Activated CD4-positive, alpha-beta memory T cell treated with anti-CD3 and anti-CD28 coated beads, Interleukin-2, amount 10 ng/mL, durations not matched to agents 7 days and 5 days (primary cell): ENCODE results near the gene ZMAT5. TPM values are rescaled to one million over a fixed set of nuclear protein-coding genes. Genes with fewer than 3 reads are reported as not detected.
A peak's percentile ranks its signal among the peaks of the same experiment; 100 is the strongest.

Experiments used
- CTCF ChIA-PET: fragments of 350-600 bp; sonication (Branson Sonifier 250); formaldehyde crosslinking; loops from one replicate; lab custom pipeline; 2021; ENCODE audit warnings: antibody characterized with exemption, inconsistent platforms; lab: Charles Lee
- POLR2A ChIA-PET: fragments of 350-600 bp; sonication (Branson Sonifier 250); formaldehyde crosslinking; loops from one replicate; lab custom pipeline; 2021; ENCODE audit warnings: antibody characterized with exemption; lab: Charles Lee
- DNase-seq: peaks from one replicate; pipeline ENCODE4 v3.0.0-alpha.2; 2020
- H3K27ac Mint-ChIP-seq: one replicate; pipeline ENCODE4 v1.8.0; 2021; ENCODE audit warnings: mild to moderate bottlenecking, mixed read lengths
- H3K27me3 Mint-ChIP-seq: one replicate; pipeline ENCODE4 v1.8.0; 2021; ENCODE audit warnings: mixed read lengths
- H3K36me3 Mint-ChIP-seq: one replicate; pipeline ENCODE4 v1.8.0; 2021; ENCODE audit warnings: low read depth, mixed read lengths
- H3K4me1 Mint-ChIP-seq: one replicate; pipeline ENCODE4 v1.8.0; 2021; ENCODE audit warnings: mixed read lengths
- H3K4me3 Mint-ChIP-seq: one replicate; pipeline ENCODE4 v1.8.0; 2021; ENCODE audit warnings: mild to moderate bottlenecking, mixed read lengths
- H3K9me3 Mint-ChIP-seq: one replicate; pipeline ENCODE4 v1.8.0; 2021; ENCODE audit warnings: mixed read lengths
- total RNA-seq, 2 experiments: library from RNA; stranded (reverse); gene quantifications; one replicate each; pipeline ENCODE4 v1.2.3, GENCODE V29; 2021

ZMAT5 gene
- total RNA-seq, 2 experiments from 2014 or later = 23.1 to 26.4 TPM

- ChIA-PET CTCF (no interaction called here), POLR2A (no interaction called here)
- Mint-ChIP-seq H3K36me3 (no peaks in the 10 kb centered on the region), H3K4me1 (no peaks in the 10 kb centered on the region), H3K27me3 (no peaks in the 10 kb centered on the region), H3K4me3 (no peak overlapping the region), H3K9me3 (no peaks in the 10 kb centered on the region), H3K27ac (no peak overlapping the region)
- no peak for DNase-seq
Observed at GRCh38 chr22:29729161-29729560, 37.6 kb downstream of the ZMAT5 start.

DNA sequence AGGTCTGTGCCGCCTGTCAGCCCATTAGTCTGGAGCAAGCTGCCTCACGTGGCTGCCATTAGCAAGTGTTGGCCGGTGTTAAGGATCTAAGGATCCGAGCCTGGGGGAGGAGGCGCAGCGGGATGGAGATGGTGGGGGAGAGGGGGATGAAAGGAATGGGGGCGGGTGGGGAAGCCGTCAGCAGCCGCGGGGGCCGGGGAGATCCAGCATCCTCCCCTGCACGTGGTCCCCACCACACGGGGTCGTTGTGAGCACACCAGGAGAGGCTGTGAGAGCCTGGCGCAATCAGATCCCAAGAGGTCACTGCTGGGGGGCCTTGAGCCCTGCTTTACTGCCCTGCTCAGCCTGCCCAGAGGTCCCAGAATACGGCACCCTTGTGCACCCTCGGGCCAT, 39.7 kb downstream of the ZMAT5 start:
- Mint-ChIP-seq H3K9me3 (no peaks in the 10 kb centered on the region), H3K27ac (no peak overlapping the region), H3K4me1 (no peaks in the 10 kb centered on the region), H3K27me3 (peaks cover 2% of the 10 kb centered on the region), H3K4me3 (no peak overlapping the region), H3K36me3 (no peaks in the 10 kb centered on the region)
- POLR2A ChIA-PET = no interaction called here
- peak; percentile 32 for DNase-seq
- CTCF ChIA-PET = interaction anchor here (1.0 kb wide), 1 partner anchor 278 kb away, joined by 4 read pairs; no protein-coding TSS in a partner anchor

DNA sequence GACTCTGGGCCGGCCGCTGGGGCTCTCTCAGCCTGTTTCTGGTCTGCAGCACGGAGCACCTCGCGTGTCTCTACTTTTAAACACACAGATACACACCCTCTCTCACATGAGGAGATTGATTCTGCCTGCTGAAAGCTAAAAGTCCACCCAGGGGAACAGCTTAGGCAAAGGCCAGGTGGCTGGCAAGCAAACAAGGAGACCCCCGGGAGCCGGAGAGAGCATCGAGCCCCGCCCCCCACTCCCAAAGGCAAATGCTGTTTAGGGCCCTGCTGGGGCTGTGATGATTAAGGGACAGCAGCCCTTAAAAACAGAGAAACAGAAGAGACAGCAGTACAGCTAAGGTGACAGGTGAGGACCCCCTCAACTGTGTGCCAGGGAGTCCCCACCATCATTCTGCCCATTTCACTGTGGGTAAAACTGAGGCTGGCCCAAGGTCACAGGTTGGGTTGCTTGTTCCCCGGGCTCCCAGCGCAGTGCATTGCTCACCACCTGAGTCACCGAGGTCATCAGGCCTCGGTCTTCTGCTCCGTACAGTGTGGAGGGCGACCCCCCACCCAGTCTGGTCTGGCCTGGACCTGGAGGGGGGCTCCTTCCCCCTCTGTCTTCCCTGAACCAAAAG, 40.2 kb downstream of the ZMAT5 start:
- no peak overlapping the region for H3K4me3 Mint-ChIP-seq
- H3K27me3 Mint-ChIP-seq = peaks cover 5% of the 10 kb centered on the region
- ChIA-PET POLR2A (no interaction called here), CTCF (no interaction called here)
- no peaks in the 10 kb centered on the region for H3K4me1 Mint-ChIP-seq
- H3K36me3 Mint-ChIP-seq = no peaks in the 10 kb centered on the region
- no peak overlapping the region for H3K27ac Mint-ChIP-seq
- H3K9me3 Mint-ChIP-seq = no peaks in the 10 kb centered on the region
- no peak for DNase-seq

GRCh38 chr22:29726106-29726505, 40.7 kb downstream of the ZMAT5 start:
- no peak overlapping the region for H3K4me3 Mint-ChIP-seq
- no peaks in the 10 kb centered on the region for H3K4me1 Mint-ChIP-seq
- no peaks in the 10 kb centered on the region for H3K36me3 Mint-ChIP-seq
- H3K9me3 Mint-ChIP-seq = no peaks in the 10 kb centered on the region
- no peak overlapping the region for H3K27ac Mint-ChIP-seq
- no peak for DNase-seq
- peaks cover 9% of the 10 kb centered on the region for H3K27me3 Mint-ChIP-seq
- CTCF ChIA-PET = no interaction called here
- POLR2A ChIA-PET = no interaction called here

DNA sequence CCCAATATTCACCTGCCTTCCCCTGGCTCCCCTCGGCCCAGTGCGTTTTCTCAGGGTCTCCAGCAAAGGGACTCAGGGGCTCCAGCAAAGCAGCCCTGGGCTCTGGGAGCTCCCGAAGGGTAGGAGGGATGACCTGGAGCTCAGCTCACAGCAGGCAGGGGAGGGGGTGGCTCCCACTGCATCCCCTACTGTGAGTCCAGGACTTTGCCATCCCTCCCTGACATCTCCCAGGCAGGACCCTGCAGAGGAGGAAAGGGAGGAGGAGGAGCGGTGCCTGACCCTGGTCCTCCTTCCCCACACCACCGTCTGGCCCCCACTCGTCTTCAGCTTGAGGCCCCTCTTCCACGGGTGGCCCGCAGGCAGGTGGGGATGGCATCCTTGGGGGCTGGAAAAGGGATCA, 42.0 kb downstream of the ZMAT5 start:
- DNase-seq = no peak
- CTCF ChIA-PET = interaction anchor here (0.6 kb wide), 1 partner anchor 355 kb away, joined by 4 read pairs; no protein-coding TSS in a partner anchor
- Mint-ChIP-seq H3K36me3 (no peaks in the 10 kb centered on the region), H3K27ac (no peak overlapping the region), H3K27me3 (peaks cover 9% of the 10 kb centered on the region), H3K9me3 (no peaks in the 10 kb centered on the region), H3K4me3 (no peak overlapping the region), H3K4me1 (no peaks in the 10 kb centered on the region)
- POLR2A ChIA-PET = no interaction called here

- DNase-seq = no peak
- Mint-ChIP-seq H3K36me3 (no peaks in the 10 kb centered on the region), H3K9me3 (no peaks in the 10 kb centered on the region), H3K27me3 (peaks cover 18% of the 10 kb centered on the region), H3K4me3 (no peak overlapping the region), H3K4me1 (no peaks in the 10 kb centered on the region), H3K27ac (no peak overlapping the region)
- POLR2A ChIA-PET = no interaction called here
- CTCF ChIA-PET = interaction anchor here (1.0 kb wide), 1 partner anchor 365 kb away, joined by 4 read pairs; no protein-coding TSS in a partner anchor
Observed at GRCh38 chr22:29723766-29724165, 43.0 kb downstream of the ZMAT5 start.

GRCh38 chr22:29722587-29722986, 44.2 kb downstream of the ZMAT5 start:
- H3K4me1 Mint-ChIP-seq = no peaks in the 10 kb centered on the region
- no peak overlapping the region for H3K4me3 Mint-ChIP-seq
- H3K27me3 Mint-ChIP-seq = peaks cover 26% of the 10 kb centered on the region
- CTCF ChIA-PET = no interaction called here
- POLR2A ChIA-PET = no interaction called here
- H3K9me3 Mint-ChIP-seq = no peaks in the 10 kb centered on the region
- no peak overlapping the region for H3K27ac Mint-ChIP-seq
- DNase-seq = no peak
- no peaks in the 10 kb centered on the region for H3K36me3 Mint-ChIP-seq

DNA sequence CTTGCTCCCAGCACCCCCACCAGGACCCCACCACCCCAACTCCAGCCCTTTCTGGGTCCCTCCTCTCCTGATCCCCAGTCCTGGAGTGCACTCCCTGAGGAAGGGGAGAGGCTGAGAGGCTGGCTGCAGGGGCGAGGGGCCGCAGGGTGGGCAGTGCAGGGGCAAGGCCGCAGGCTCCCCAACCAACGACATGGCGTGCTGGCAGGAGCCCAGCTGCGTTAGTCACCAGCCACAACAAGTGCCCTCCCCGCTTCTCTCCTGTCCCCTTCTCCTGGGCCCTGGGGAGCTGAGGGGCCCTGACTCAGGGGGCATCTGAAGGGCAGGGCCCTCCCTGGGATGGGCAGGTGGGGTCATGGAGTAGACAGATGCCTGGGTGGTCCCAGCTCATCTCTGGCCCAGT, 44.7 kb downstream of the ZMAT5 start:
- no peak for DNase-seq
- H3K27me3 Mint-ChIP-seq = peaks cover 28% of the 10 kb centered on the region
- no peaks in the 10 kb centered on the region for H3K36me3 Mint-ChIP-seq
- H3K27ac Mint-ChIP-seq = no peak overlapping the region
- no peaks in the 10 kb centered on the region for H3K9me3 Mint-ChIP-seq
- H3K4me1 Mint-ChIP-seq = no peaks in the 10 kb centered on the region
- ChIA-PET POLR2A (no interaction called here), CTCF (no interaction called here)
- H3K4me3 Mint-ChIP-seq = no peak overlapping the region

DNA sequence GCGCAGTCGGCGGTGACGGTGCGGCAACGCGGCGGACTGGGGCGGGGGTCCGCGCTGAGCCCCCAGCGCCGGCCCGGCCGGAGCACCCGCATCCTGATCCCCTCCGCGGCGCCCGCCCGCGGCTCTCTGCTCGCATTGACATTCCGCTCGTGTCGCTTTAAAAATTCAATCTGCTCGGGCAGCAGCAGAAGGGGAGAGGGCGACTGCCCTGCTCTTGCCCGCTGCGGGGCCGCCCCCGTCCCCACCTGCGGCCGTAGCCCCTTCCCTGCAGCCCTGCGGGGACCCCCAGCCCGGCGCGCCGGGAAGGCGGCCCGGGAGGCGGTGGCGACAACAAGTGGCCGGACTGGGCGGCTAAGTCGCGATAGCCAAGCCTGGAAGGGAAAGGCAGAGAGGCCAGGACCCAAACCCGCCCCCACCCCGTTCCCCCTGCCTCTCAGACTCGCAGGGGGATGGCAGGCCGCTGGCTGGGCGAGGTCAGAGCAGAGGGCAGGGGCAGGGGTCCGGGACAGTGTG, 45.9 kb downstream of the ZMAT5 start:
- DNase-seq = no peak
- POLR2A ChIA-PET = no interaction called here
- Mint-ChIP-seq H3K4me3 (no peak overlapping the region), H3K27me3 (peaks cover 34% of the 10 kb centered on the region), H3K27ac (no peak overlapping the region), H3K36me3 (no peaks in the 10 kb centered on the region), H3K9me3 (no peaks in the 10 kb centered on the region), H3K4me1 (no peaks in the 10 kb centered on the region)
- CTCF ChIA-PET = no interaction called here

GRCh38 chr22:29719899-29720645, 46.7 kb downstream of the ZMAT5 start, which contains the start of gene CABP7:
CABP7 (plus strand) TSS chr22:29720003; CDS start chr22:29720425, 422 bp downstream.
- H3K4me1 Mint-ChIP-seq = no peaks in the 10 kb centered on the region
- no peak within 1 kb of the TSS for H3K27ac Mint-ChIP-seq
- no peak for DNase-seq
- ChIA-PET CTCF (no interaction called here), POLR2A (no interaction called here)
- H3K27me3 Mint-ChIP-seq = peaks cover 34% of the 10 kb centered on the region
- no peaks in the 10 kb centered on the region for H3K36me3 Mint-ChIP-seq
- H3K4me3 Mint-ChIP-seq = no peak within 1 kb of the TSS
- H3K9me3 Mint-ChIP-seq = no peaks in the 10 kb centered on the region

DNA sequence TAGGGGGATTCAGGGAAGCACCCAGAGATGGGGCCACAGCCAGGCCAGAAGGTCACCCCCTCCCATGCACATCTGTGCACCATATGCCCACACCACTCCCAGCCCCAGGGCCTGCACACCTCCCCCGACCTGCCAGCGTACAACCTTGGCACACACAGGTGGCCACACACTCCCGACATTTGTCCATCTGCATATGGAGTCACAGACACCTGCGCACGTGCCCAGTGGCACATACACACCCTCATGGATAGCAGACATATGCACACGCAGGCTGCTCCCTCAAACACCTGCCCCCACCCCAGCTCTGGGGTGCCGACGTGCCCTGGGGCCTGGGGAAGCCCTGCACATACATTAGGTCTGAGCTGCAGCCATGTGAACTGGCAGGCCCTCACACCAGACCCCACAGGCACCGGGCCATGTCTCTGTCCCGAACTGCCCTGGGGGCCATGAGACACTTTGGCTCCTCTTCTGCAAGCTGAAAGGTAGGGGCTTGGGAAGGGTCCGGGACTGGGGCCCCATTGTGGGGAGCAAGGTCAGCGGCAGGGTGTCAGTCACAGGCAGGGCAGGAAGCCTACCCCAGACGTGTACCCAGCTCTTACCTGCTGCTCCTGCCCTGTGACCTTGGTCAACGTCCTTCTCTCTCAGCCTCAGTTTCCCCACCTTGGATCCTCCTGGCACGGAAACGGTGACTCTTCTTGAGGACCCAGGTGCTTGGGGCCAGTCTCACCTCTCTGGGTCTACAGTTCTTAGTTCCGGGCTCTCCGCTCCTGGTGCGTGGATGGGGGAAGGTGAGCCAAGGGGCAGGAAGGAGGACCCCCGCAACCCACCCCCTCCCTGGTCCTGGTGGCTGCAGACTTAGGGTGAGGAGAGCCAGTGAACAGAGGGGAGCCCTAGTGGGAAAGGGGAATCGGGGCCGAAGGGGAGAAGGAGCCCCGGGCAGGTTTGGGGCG, 47.6 kb downstream of the ZMAT5 start:
- Mint-ChIP-seq H3K9me3 (no peaks in the 10 kb centered on the region), H3K4me1 (no peaks in the 10 kb centered on the region), H3K27ac (no peak overlapping the region), H3K36me3 (no peaks in the 10 kb centered on the region), H3K27me3 (peaks cover 36% of the 10 kb centered on the region), H3K4me3 (no peak overlapping the region)
- ChIA-PET CTCF (no interaction called here), POLR2A (no interaction called here)
- DNase-seq = no peak

DNA sequence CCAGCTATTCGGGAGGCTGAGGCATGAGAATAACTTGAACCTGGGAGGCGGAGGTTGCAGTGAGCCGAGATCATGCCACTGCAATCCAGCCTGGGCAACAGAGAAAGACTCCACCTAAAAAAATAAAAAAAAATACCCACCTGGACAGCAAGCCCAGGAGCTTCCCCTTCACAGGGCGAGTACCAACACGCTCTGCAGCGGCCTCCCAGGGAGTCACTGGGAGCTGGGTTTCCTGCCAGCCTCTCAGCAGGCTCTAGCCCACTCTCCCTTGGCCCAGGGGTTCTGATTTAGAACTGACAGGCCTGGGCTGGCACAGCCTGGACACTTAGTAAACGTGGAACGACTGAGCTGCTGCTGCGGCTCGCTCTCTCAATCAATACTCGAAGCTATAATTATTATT, 49.0 kb downstream of the ZMAT5 start:
- CTCF ChIA-PET = interaction anchor here (1.7 kb wide), 1 partner anchor 16 kb away, joined by 4 read pairs; no protein-coding TSS in a partner anchor
- POLR2A ChIA-PET = no interaction called here
- no peaks in the 10 kb centered on the region for H3K36me3 Mint-ChIP-seq
- no peaks in the 10 kb centered on the region for H3K9me3 Mint-ChIP-seq
- H3K27me3 Mint-ChIP-seq = peaks cover 36% of the 10 kb centered on the region
- H3K4me1 Mint-ChIP-seq = no peaks in the 10 kb centered on the region
- H3K4me3 Mint-ChIP-seq = no peak overlapping the region
- no peak overlapping the region for H3K27ac Mint-ChIP-seq
- no peak for DNase-seq
